ENCODE measurements around the gene CKS2. TPM values are rescaled to one million over a fixed set of nuclear protein-coding genes. Genes with fewer than 3 reads are reported as not detected.
"Not testable (repeated sequence)": the region's sequence is repeated elsewhere in the genome, so short reads cannot be mapped to it uniquely, and the experiment has no call there.

The CKS2 gene
- total RNA-seq, 2 donors from 2014 or later: 2.9 to 4.3 TPM

DNA sequence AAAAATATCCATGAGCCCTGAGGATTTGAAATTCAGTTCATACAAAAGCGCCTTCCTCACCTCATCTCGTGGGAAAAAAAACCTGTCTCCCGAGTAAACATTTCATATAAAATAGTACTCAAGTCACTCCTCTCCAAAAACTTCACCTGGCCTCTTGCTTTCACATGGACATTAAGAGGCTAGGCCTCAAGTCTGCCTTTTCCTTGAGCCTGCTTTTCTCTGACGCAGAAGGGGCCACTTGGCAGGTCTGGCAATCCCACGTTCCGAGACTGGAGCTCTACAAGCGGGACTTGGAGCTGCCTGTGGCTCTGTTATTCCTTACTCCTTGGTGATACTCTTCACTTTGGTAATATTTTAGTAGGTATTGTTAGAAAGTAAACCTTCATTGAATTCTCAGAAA is 26.9 kb upstream of the CKS2 start:
- intact Hi-C loops (cut with DNase I): no loop called here
- H3K4me3 ChIP-seq: no peak overlapping the region
- DNase-seq: no peak
- H3K4me1 ChIP-seq: no peaks in the 10 kb centered on the region
- no peaks in the 10 kb centered on the region for H3K27me3 ChIP-seq
- H3K27ac ChIP-seq: no peak overlapping the region
- no peaks in the 10 kb centered on the region for H3K9me3 ChIP-seq
- no peaks in the 10 kb centered on the region for H3K36me3 ChIP-seq (replicated peaks in 1 of 2; ENCODE audit: insufficient read depth in 1 of 2, low read depth in 2 of 2)
- no peak for ATAC-seq
- TF ChIP-seq POLR2A (IDR thresholded peaks at IDR 0.05): no peak
- no peak for TF ChIP-seq CTCF (IDR thresholded peaks at IDR 0.05)
- 80 to 86% methylated on average over 7 of the region's 7 CpGs for WGBS, 2 donors

DNA sequence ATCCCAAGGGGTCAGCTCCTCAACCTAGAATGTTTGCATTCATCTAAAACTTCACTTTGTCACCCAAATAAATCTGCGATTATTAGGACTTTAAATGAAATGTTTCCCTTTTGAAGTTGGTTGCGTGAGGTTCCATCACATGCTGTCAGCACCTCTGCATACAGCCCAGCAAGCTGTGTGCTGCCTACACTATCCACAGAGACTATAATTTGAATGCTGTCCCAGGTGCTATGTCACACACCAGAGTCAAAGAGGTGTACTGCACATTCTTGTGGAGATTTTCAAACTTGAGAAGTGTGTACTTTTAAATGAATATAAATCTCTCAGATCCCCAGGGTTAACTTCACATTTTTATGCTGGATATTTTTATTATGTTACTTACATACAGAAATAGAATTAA is 19.3 kb upstream of the CKS2 start:
- Histone ChIP-seq H3K4me3 (no peak overlapping the region), H3K27me3 (no peaks in the 10 kb centered on the region), H3K36me3 (replicated peaks in 1 of 2; ENCODE audit: insufficient read depth in 1 of 2, low read depth in 2 of 2) (no peaks in the 10 kb centered on the region), H3K9me3 (no peaks in the 10 kb centered on the region), H3K4me1 (no peaks in the 10 kb centered on the region), H3K27ac (no peak overlapping the region)
- WGBS, 2 donors: 88 to 98% methylated on average over 2 of the region's 2 CpGs
- DNase-seq (no peak), ATAC-seq (no peak)
- TF ChIP-seq POLR2A (IDR thresholded peaks at IDR 0.05): no peak
- intact Hi-C loops (cut with DNase I): no loop called here

DNA sequence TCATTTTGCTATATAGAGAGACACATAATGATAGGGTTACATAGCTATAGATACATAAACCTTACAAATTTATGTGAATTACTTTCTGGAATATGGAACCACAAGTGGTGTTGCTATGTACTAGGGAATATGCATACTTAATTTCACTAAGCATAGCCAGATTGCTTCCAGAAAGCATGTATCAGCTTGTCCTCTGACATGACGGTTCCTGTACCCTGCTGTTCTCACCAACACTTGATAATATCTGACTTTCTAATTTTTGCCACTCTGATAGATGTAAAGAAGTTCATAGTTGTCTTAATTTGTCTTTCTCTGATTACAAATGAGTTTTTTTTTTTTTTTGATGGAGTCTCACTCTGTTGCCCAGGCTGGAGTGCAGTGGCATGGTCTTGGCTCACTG is 18.0 kb upstream of the CKS2 start:
- intact Hi-C loops (cut with DNase I): no loop called here
- no peaks in the 10 kb centered on the region for H3K4me1 ChIP-seq
- no peaks in the 10 kb centered on the region for H3K36me3 ChIP-seq (replicated peaks in 1 of 2; ENCODE audit: insufficient read depth in 1 of 2, low read depth in 2 of 2)
- WGBS, 2 donors: 92 to 100% methylated on average over 1 of the region's 1 CpG
- no peak overlapping the region for H3K27ac ChIP-seq
- H3K4me3 ChIP-seq: no peak overlapping the region
- TF ChIP-seq POLR2A (IDR thresholded peaks at IDR 0.05) (no peak), CTCF (IDR thresholded peaks at IDR 0.05) (no peak)
- H3K27me3 ChIP-seq: no peaks in the 10 kb centered on the region
- DNase-seq (no peak), ATAC-seq (no peak)
- no peaks in the 10 kb centered on the region for H3K9me3 ChIP-seq

- H3K27ac ChIP-seq: no peak overlapping the region
- H3K27me3 ChIP-seq: no peaks in the 10 kb centered on the region
- 64 to 69% methylated on average over 5 of the region's 5 CpGs for WGBS, 2 donors
- no peak overlapping the region for H3K4me3 ChIP-seq
- intact Hi-C loops (cut with DNase I): no loop called here
- no peaks in the 10 kb centered on the region for H3K9me3 ChIP-seq
- DNase-seq (no peak), ATAC-seq (no peak)
- no peaks in the 10 kb centered on the region for H3K36me3 ChIP-seq (replicated peaks in 1 of 2; ENCODE audit: insufficient read depth in 1 of 2, low read depth in 2 of 2)
- TF ChIP-seq POLR2A (IDR thresholded peaks at IDR 0.05) (no peak), CTCF (IDR thresholded peaks at IDR 0.05) (no peak)
- H3K4me1 ChIP-seq: no peaks in the 10 kb centered on the region
These were observed 15.6 kb upstream of the CKS2 start for GRCh38 chr9:89295400-89295799.

DNA sequence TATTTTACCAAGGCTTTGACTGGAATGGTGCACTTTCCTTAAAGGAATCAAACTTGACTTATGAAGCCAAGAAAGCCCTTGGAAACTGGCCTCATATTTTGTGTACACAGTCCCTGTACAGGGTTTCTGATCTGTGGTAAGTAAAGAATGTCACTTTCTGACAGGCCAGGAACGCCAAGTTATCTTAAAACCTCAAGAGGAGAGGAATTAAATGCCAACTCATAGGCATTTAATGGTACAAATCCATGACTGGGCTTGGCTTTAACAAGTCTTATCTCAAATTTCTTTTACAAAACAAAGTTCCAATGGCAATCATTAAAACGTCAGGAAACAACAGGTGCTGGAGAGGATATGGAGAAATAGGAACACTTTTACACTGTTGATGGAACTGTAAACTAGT is 9.0 kb upstream of the CKS2 start:
- H3K27me3 ChIP-seq: not testable (repeated sequence)
- DNase-seq: peak in 3 of 4 donors; percentile 33 to 66 (median 42)

GRCh38 chr9:89304020-89304833 is 6.8 kb upstream of the CKS2 start:
- H3K27ac ChIP-seq: no peak overlapping the region
- no peak for TF ChIP-seq CTCF (IDR thresholded peaks at IDR 0.05)
- no peak for TF ChIP-seq POLR2A (IDR thresholded peaks at IDR 0.05)
- ATAC-seq (no peak), DNase-seq (no peak)
- no peaks in the 10 kb centered on the region for H3K4me1 ChIP-seq
- no peaks in the 10 kb centered on the region for H3K27me3 ChIP-seq
- H3K9me3 ChIP-seq: no peaks in the 10 kb centered on the region
- intact Hi-C loops (cut with DNase I): no loop called here
- WGBS, 2 donors: 79 to 87% methylated on average over 7 of the region's 7 CpGs
- no peaks in the 10 kb centered on the region for H3K36me3 ChIP-seq (replicated peaks in 1 of 2; ENCODE audit: insufficient read depth in 1 of 2, low read depth in 2 of 2)
- no peak overlapping the region for H3K4me3 ChIP-seq

More for the DNA sequence above, 9.0 kb upstream of the CKS2 start:
- H3K4me3 ChIP-seq; intact Hi-C loops (cut with DNase I); H3K4me1 ChIP-seq; H3K9me3 ChIP-seq; H3K36me3 ChIP-seq (replicated peaks in 1 of 2; ENCODE audit: insufficient read depth in 1 of 2, low read depth in 2 of 2): not testable (repeated sequence)
- 33 to 47% methylated on average over 2 of the region's 2 CpGs for WGBS, 2 donors
- peak; percentile 91 for ATAC-seq
- peak overlapping the region in 3 of 4 donors; percentile 24 to 59 (median 36) for H3K27ac ChIP-seq
